ENCODE measurements around the gene TAS2R43. TPM values are rescaled to one million over a fixed set of nuclear protein-coding genes. Genes with fewer than 3 reads are reported as not detected.

TAS2R43 gene
- total and polyA plus RNA-seq, 2 of the 8 experiments (the other 6 are each of a cell fraction or from before 2014, with no cell fraction given), result 0.18 TPM; not detected in 1

GRCh38 chr12:11133816-11134215 lies 41.7 kb upstream of the TAS2R43 start:
- Histone ChIP-seq H2BK15ac (ENCODE audit: low read length) (no peak overlapping the region), H3K27ac (ENCODE audit: low read depth, low read length) (no peak overlapping the region), H4K8ac (ENCODE audit: extremely low read depth, insufficient read depth, low read length) (no peak overlapping the region), H3K79me2 (ENCODE audit: control insufficient read depth in 1 of 2, insufficient read depth in 2 of 2, low read length in 2 of 2) (peaks cover 5 to 83% of the 10 kb centered on the region in 2 experiments; a peak in 3 of 4 replicates), H3K4me2 (ENCODE audit: insufficient read depth in 1 of 2, low read depth in 2 of 2, low read length in 2 of 2) (no peak overlapping the region), H2BK120ac (replicated peaks; ENCODE audit: low read depth, low read length) (no peak overlapping the region), H2BK12ac (ENCODE audit: low read depth, low read length) (no peak overlapping the region), H3K18ac (ENCODE audit: extremely low read depth, low read length) (no peak overlapping the region), H3K79me1 (ENCODE audit: low read depth, low read length) (peaks cover 5% of the 10 kb centered on the region), H3K27me3 (replicated peaks in 1 of 4; ENCODE audit: control insufficient read depth in 3 of 4, extremely low read depth in 1 of 4, insufficient read depth in 3 of 4, low read length in 3 of 4) (no peaks in the 10 kb centered on the region), H3K23ac (ENCODE audit: insufficient read length) (no peak overlapping the region), H4K91ac (replicated peaks; ENCODE audit: insufficient read length, low read length) (no peak overlapping the region), H2AFZ (ENCODE audit: low read length) (no peak overlapping the region), H3K4me1 (replicated peaks in 1 of 4; ENCODE audit: control insufficient read depth in 3 of 4, insufficient read depth in 4 of 4, low read length in 3 of 4) (no peaks in the 10 kb centered on the region), H3K9ac (replicated peaks in 1 of 4; ENCODE audit: extremely low read depth in 1 of 4, low read depth in 3 of 4, low read length in 3 of 4) (no peak overlapping the region), H4K20me1 (replicated peaks in 1 of 2; ENCODE audit: control insufficient read depth in 1 of 2, insufficient read depth in 2 of 2, low read length in 2 of 2) (no peaks in the 10 kb centered on the region), H3K14ac (ENCODE audit: insufficient read length) (no peak overlapping the region), H2BK20ac (ENCODE audit: low read length) (no peak overlapping the region), H3K4me3 (ENCODE audit: extremely low read depth in 1 of 4, insufficient read depth in 2 of 4, low read depth in 3 of 4, low read length in 4 of 4) (no peak overlapping the region), H3K36me3 (ENCODE audit: control insufficient read depth in 2 of 4, insufficient read depth in 4 of 4, low read length in 3 of 4) (no peaks in the 10 kb centered on the region), H3K23me2 (ENCODE audit: low read depth, low read length) (no peaks in the 10 kb centered on the region), H2BK5ac (ENCODE audit: low read depth, low read length) (no peak overlapping the region), H3K9me3 (ENCODE audit: insufficient read depth in 2 of 2, low read depth in 1 of 2, low read length in 1 of 2) (no peaks in the 10 kb centered on the region), H2AK5ac (ENCODE audit: low read depth, low read length) (no peak overlapping the region), H4K5ac (ENCODE audit: insufficient read length, low read depth, low read length) (no peak overlapping the region), H3K4ac (replicated peaks; ENCODE audit: insufficient read length, low read depth, low read length) (no peak overlapping the region), H3K56ac (replicated peaks; ENCODE audit: insufficient read length, low read depth, low read length) (no peak overlapping the region)
- FAIRE-seq, result no peak
- 91% methylated on average over 2 of the region's 2 CpGs; no CpG with 5 or more reads in 1 of the 2 experiments for WGBS, 2 experiments (ENCODE audit: extremely low coverage in 1 of 2, insufficient coverage in 1 of 2, insufficient read length in 1 of 2, insufficient replicate concordance in 2 of 2, low coverage in 1 of 2, low lambda C conversion rate in 2 of 2, missing lambda C conversion rate in 1 of 2)
- CTCF ChIA-PET (ENCODE audit: partially characterized antibody), result no interaction called here
- POLR2A ChIA-PET (ENCODE audit: partially characterized antibody), result no interaction called here
- DNase-seq (ENCODE audit: low read depth in 1 of 2, low spot score in 2 of 2), result no peak
- TF ChIP-seq ATF2 (IDR thresholded peaks at IDR 0.05; ENCODE audit: low read length), result no peak
- TF ChIP-seq NANOG (IDR thresholded peaks at IDR 0.05; ENCODE audit: insufficient read depth, low read depth, low read length, poor library complexity, severe bottlenecking), result no peak
- no peak for TF ChIP-seq TBP (IDR thresholded peaks at IDR 0.05; ENCODE audit: low read depth, low read length)
- TF ChIP-seq SUZ12 (IDR thresholded peaks at IDR 0.05; ENCODE audit: low read length), result no peak
- no peak for TF ChIP-seq BACH1 (IDR thresholded peaks at IDR 0.05; ENCODE audit: low read length)
- TF ChIP-seq CHD1 (IDR thresholded peaks at IDR 0.05; ENCODE audit: low read depth, low read length), result no peak
- no peak for TF ChIP-seq SAP30 (IDR thresholded peaks at IDR 0.05; ENCODE audit: insufficient read depth, insufficient replicate concordance, low read length)
- no peak for TF ChIP-seq MAFK (IDR thresholded peaks at IDR 0.05; ENCODE audit: low read depth, low read length)
- TF ChIP-seq BRCA1 (IDR thresholded peaks at IDR 0.05; ENCODE audit: low read depth, low read length), result no peak
- TF ChIP-seq RXRA (IDR thresholded peaks at IDR 0.05; ENCODE audit: insufficient read depth, low read depth, low read length), result no peak

All from H1 (cell line).